Tibial artery (tissue), 4 donors: ENCODE measurements around the gene CUX1.
"Not testable (repeated sequence)": the region's sequence is repeated elsewhere in the genome, so short reads cannot be mapped to it uniquely, and the experiment has no call there.

Experiments
- DNase-seq, 2 donors: peaks; one replicate each; pipeline ENCODE4 v3.0.0-alpha.2; 2019
- H3K27ac ChIP-seq, 2 donors: fragments of 200-600 bp; sonication (generic) in 1 of 2; 1 replicate in 1 of 2; 2 replicates in 1 of 2; pipeline ENCODE4 v1.5.1; 2018 to 2019; ENCODE audit warnings: mild to moderate bottlenecking in 1 of 2
- H3K27me3 ChIP-seq, 2 donors: fragments of 200-600 bp; sonication (generic) in 1 of 2; one replicate each; pipeline versions ENCODE4 v1.5.1 to v1.6.0; 2016 to 2019
- H3K36me3 ChIP-seq, 3 donors: fragments of 200-600 bp; sonication (generic) in 2 of 3; one replicate each; pipeline ENCODE4 v1.5.1; 2016 to 2019; ENCODE audit warnings: mild to moderate bottlenecking in 2 of 3
- H3K4me1 ChIP-seq, 4 donors: fragments of 200-600 bp; sonication (generic) in 2 of 4; 1 replicate in 3 of 4; 2 replicates in 1 of 4; pipeline ENCODE4 v1.5.1; 2016 to 2019
- H3K4me3 ChIP-seq, 2 donors: fragments of 200-600 bp; sonication (generic) in 1 of 2; 1 replicate in 1 of 2; 2 replicates in 1 of 2; pipeline ENCODE4 v1.5.1; 2018 to 2019; ENCODE audit warnings: mild to moderate bottlenecking in 2 of 2
- H3K9me3 ChIP-seq, 3 donors: fragments of 200-600 bp; sonication (generic) in 1 of 3; one replicate each; pipeline ENCODE4 v1.5.1; 2016 to 2019
- CTCF ChIP-seq, 2 experiments: fragments of 200-600 bp in 1 of 2; fragments of 450-650 bp in 1 of 2; IDR thresholded peaks; one replicate each; pipeline ENCODE4 v1.5.1; 2017 to 2019; ENCODE audit warnings: antibody characterized with exemption in 2 of 2, mild to moderate bottlenecking in 1 of 2, moderate library complexity in 1 of 2
- intact Hi-C: fragments of 100-400 bp; cut with DNase I; formaldehyde crosslinking; loops from one replicate; pipeline ENCODE4 v1.15.0; 2023; ENCODE audit warnings: low total_unique reads

Gene CUX1

GRCh38 chr7:102024005-102024768 is 206.8 kb downstream of the CUX1 start:
- Histone ChIP-seq H3K4me3 (no peak overlapping the region), H3K27me3 (no peaks in the 10 kb centered on the region), H3K9me3 (no peaks in the 10 kb centered on the region), H3K27ac (no peak overlapping the region), H3K36me3 (peaks cover 5 to 20% (median 14%) of the 10 kb centered on the region in 3 donors), H3K4me1 (no peaks in the 10 kb centered on the region)
- intact Hi-C loops = no loop called here
- TF ChIP-seq CTCF (IDR thresholded peaks at IDR 0.05) = no peak
- DNase-seq = no peak

- DNase-seq = no peak
Measured at GRCh38 chr7:102024769-102025391, 207.5 kb downstream of the CUX1 start.

GRCh38 chr7:102025777-102026176 is 208.4 kb downstream of the CUX1 start:
- H3K9me3 ChIP-seq, H3K4me1 ChIP-seq, H3K27me3 ChIP-seq, H3K27ac ChIP-seq, DNase-seq, H3K4me3 ChIP-seq, intact Hi-C loops: not testable (repeated sequence)
- H3K36me3 ChIP-seq = peaks cover 5 to 29% (median 15%) of the 10 kb centered on the region in 3 donors

More at GRCh38 chr7:102024769-102025391, 207.5 kb downstream of the CUX1 start:
- intact Hi-C loops = no loop called here
- Histone ChIP-seq H3K9me3 (no peaks in the 10 kb centered on the region), H3K4me1 (no peaks in the 10 kb centered on the region), H3K36me3 (peaks cover 5 to 26% (median 15%) of the 10 kb centered on the region in 3 donors), H3K27me3 (no peaks in the 10 kb centered on the region), H3K27ac (no peak overlapping the region), H3K4me3 (no peak overlapping the region)
- no peak for TF ChIP-seq CTCF (IDR thresholded peaks at IDR 0.05)

GRCh38 chr7:102028206-102028826 is 210.9 kb downstream of the CUX1 start:
- TF ChIP-seq CTCF (IDR thresholded peaks at IDR 0.05) = no peak
- no peak overlapping the region for H3K27ac ChIP-seq
- intact Hi-C loops = no loop called here
- H3K36me3 ChIP-seq = peaks cover 5 to 27% (median 15%) of the 10 kb centered on the region in 3 donors
- no peaks in the 10 kb centered on the region for H3K9me3 ChIP-seq
- DNase-seq = no peak
- no peaks in the 10 kb centered on the region for H3K4me1 ChIP-seq
- H3K4me3 ChIP-seq = no peak overlapping the region
- no peaks in the 10 kb centered on the region for H3K27me3 ChIP-seq

GRCh38 chr7:102029616-102030015 is 212.2 kb downstream of the CUX1 start:
- Histone ChIP-seq H3K9me3 (no peaks in the 10 kb centered on the region), H3K4me3 (no peak overlapping the region), H3K36me3 (peaks cover 5 to 27% (median 15%) of the 10 kb centered on the region in 3 donors), H3K27ac (no peak overlapping the region), H3K4me1 (no peaks in the 10 kb centered on the region), H3K27me3 (no peaks in the 10 kb centered on the region)
- intact Hi-C loops = no loop called here
- no peak for TF ChIP-seq CTCF (IDR thresholded peaks at IDR 0.05)
- no peak for DNase-seq

- no peaks in the 10 kb centered on the region for H3K4me1 ChIP-seq
- intact Hi-C loops = no loop called here
- no peak overlapping the region for H3K4me3 ChIP-seq
- DNase-seq = no peak
- H3K27me3 ChIP-seq = no peaks in the 10 kb centered on the region
- H3K9me3 ChIP-seq = no peaks in the 10 kb centered on the region
- H3K27ac ChIP-seq = no peak overlapping the region
- no peak for TF ChIP-seq CTCF (IDR thresholded peaks at IDR 0.05)
- peaks cover 5 to 27% (median 15%) of the 10 kb centered on the region in 3 donors for H3K36me3 ChIP-seq
Measured at GRCh38 chr7:102030696-102031095, 213.3 kb downstream of the CUX1 start.
